Hindlimb muscle (tissue), 1 donor: ENCODE data around the gene KCNT2. TPM values are rescaled to one million over a fixed set of nuclear protein-coding genes. Genes with fewer than 3 reads are reported as not detected.

Experiments used
- DNase-seq: peaks from one replicate; pipeline ENCODE4 v3.0.0-alpha.2; 2013
- polyA plus RNA-seq: library from polyadenylated mRNA; unstranded; fragments of 120-200 nt; gene quantifications from one replicate; pipeline ENCODE4 v1.2.1, GENCODE V29; 2013; ENCODE audit not compliant: insufficient read length

Gene KCNT2
- polyA plus RNA-seq, 1 donor: 7.0 TPM

DNA sequence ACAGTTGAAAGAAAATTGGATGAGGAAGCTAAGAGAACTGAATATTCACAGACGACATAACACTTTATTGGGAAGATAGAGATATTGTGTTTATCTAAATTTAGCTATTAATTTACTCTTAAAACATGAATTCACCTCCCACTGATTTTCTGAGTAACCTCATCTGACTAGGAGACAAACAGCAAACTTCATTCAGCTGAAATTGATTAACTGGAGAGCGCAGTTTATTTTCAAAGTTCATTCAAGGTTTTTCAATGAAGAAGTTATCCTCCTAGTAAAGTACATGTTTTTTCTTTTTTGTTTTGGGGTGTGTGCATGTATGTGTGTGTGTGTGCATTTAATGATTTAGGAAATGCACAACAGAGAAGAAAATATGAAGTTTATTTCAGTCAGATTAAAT, 215.0 kb downstream of the KCNT2 start:
- DNase-seq: no peak

DNA sequence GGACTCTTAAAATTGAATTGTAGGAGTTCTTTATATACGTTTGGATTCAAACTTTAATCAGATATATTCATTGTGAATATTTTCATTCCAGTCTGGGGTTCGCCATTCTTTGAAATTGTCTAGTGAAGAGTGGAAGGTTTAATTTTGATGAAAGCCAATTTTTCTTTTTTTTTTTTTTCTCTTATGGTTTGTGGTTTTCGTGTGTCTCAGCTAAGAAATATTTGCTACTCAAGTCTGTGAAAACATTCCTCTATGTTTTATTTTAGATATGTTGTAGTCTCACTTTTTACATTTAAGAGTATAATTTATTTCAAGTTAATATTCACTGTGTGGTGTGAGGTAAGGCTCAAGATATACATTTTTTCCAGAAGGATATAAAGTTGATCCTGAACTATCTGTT, 220.5 kb downstream of the KCNT2 start:
- DNase-seq: no peak

GRCh38 chr1:196385109-196385508, 223.1 kb downstream of the KCNT2 start:
- DNase-seq: no peak

DNA sequence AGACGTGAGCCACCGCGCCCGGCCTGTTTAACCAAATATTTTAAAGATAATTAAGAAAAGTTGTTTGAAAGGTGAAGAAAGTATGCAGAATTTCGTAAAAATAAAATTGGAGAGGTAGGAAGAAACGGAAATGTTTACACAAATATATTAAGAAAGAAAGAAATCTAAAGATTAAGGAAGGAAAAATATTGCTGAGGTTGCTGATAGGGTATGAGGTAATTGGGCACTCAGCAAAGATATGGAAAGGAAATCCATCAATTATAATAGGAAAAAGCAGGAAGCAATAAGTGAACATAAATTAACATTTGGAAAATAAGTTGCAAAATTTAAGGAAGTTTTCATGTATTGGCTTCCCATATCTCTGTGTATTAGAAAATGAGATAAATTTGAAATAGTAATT, 225.9 kb downstream of the KCNT2 start:
- DNase-seq: no peak

GRCh38 chr1:196381544-196381943, 226.7 kb downstream of the KCNT2 start:
- no peak for DNase-seq

GRCh38 chr1:196380316-196380715, 227.9 kb downstream of the KCNT2 start:
- peak; percentile 56 for DNase-seq

DNA sequence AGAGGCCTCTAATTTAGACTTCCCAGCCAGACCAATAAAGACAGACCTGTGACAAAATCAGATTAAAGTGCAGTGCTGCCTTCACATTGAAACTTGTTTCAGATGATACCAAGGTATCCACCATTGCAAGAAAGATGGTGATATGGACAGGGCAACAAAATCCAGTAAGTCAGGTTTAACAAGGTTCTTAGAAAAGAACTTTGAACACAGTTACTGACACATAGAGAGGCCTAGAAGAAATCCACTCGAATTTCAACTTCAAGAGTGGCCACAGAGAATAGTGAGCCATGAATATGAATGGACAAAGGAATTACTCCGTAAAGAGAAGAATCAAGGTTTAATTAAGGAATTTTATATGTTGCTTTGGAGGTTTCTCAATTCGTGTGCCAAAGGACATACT, 230.4 kb downstream of the KCNT2 start:
- no peak for DNase-seq

DNA sequence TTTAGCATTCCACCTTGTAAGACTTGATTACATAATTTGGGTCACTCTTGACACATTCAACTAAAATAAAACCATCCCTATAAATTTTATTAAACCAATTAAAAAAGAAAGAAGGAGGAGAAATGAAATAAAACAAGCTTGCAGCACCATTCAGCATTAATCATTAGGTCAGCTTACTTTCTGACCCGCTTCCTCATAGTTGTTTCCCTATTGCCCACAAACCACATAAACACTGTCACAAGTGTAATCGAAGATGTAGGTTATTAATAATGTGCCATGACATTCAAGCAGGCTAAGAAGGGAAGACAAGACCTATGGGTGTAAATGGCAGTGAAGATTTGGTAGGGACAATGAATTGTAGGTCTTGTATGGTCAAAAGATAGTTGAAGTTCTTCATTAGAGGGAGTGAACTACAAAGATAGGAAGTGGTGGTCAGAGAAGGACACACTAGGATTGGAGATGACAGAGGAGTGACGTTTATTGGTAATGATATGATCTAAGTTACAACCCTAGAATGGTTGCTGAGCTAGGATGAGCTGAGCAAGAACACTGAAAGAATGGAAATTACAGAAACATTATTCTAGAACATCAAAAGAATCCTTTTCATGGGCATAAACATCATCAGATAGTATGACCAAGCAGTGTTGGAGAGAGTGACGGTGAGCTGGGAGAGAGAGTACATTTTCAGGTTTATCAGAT, 231.5 kb downstream of the KCNT2 start:
- DNase-seq: no peak

GRCh38 chr1:196373798-196374197, 234.4 kb downstream of the KCNT2 start:
- no peak for DNase-seq

DNA sequence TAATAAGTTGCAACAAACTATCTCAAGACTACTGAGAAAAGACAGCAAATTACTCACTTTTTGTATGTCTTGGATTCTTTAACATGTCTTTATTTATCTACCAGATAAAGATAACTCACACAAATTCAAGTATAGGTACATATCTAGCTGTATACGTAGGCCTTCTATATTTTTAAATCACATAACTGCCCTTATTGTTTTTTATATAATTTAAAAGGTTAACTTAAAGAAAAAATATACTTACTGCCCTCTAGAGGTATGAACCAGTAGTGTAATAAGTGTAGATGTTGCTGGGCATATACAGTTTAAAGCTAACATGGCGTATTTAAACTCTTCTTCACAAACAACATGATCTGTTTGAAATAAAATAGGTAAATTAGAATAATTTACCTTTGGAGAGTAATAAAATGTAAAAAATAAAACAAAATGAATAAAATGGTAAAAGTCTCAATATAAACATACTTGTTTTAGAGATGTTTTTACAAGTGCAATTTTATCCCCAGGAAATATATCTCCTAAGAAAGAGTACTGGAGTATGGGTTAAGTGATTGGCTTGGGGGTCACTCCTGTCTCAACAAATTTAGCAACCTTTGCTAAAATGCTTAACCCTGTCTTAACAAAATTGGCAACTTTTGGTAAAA, 235.2 kb downstream of the KCNT2 start:
- no peak for DNase-seq

DNA sequence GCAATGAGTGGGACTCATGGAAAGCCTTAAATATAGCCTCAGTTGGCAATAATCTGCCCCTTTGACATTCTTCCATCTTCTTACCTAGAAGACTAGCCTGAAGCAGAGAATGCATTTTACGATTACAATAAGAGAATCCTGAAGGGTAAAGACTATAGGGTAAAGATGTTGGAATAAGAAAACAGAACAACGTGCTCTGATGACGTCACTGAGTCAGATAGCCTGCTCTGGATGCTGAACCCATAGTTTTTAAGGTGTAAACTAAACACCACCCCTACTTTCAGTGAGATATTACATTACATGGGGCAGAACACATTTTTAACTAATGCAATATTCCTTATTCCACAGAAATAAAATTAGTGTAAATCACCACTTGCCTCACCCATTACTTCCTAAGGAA, 240.4 kb downstream of the KCNT2 start:
- DNase-seq: no peak

DNA sequence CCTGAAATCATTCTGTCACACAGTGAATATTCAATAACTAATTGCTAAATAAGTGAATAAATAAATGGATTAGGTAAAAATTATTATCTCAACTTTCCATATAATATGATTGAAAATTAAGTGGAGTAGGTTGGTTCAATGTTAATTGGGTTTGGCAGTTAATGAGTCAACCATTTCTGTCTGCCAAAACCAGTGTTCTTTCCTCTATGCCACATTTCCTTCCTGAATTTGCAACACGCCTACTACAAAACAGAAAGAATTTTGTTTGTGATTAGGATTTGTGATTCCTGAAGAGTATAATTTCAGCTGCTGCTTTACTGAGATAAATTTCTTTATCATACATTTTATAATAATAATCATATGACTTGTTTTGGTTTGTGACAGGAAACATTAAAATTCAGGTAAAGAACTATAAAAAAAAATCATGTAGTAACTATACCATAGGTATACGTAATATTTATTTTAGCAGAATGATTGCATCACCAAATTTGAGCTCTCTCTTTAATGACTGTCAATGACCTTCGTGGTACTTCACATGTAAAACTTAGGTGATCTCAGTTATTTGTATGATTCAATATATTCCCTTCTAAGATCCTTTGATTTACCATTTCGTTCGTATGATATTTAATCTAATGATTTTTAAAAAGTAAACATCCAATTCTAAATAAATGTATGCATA, 241.3 kb downstream of the KCNT2 start:
- no peak for DNase-seq

DNA sequence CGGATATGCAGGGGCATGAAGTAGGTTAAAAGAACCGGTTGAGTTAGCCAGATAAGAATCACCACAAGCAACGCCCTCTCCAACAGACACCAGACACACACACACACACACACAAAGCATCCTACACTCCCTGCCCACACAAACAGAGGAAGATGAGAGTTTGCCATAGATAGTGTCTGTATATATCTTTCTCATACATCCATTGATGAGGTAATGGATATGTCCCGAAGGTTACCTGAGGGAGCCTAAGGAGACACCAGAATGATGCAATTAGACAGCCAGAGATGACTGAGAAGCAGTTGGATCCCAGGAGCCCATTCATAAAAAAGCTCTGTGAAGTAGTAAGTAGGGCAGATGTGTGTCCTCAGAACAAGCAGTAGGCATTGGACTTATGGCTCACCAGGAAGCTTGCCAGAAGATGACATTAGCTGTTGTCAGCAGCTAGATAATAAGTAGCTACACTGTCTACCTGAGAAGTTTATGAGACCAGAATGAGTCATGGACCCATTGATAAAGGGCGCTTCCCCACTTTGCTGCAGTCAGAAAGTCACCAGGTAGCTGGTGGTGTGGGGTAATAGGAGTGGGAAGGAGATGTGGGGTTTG, 247.0 kb downstream of the KCNT2 start:
- no peak for DNase-seq

DNA sequence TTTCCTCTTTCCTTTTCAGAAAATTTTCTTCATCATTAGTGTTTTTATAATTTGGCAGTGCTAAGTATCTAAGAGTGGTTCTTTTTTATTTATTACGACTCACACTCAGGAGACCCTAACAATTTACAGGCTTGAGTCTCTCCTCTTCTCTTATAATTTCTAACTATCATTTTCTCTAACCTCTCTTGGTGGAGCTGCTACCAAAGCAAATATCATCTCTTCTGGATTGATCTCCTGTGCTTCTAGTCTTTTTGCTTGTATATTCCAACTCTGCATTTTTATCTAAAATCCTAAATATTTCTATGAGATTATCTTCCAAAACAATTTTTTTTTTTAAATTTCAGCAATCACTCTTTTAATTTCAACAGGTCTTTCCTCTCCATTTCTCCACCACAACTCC, 250.3 kb downstream of the KCNT2 start:
- no peak for DNase-seq

DNA sequence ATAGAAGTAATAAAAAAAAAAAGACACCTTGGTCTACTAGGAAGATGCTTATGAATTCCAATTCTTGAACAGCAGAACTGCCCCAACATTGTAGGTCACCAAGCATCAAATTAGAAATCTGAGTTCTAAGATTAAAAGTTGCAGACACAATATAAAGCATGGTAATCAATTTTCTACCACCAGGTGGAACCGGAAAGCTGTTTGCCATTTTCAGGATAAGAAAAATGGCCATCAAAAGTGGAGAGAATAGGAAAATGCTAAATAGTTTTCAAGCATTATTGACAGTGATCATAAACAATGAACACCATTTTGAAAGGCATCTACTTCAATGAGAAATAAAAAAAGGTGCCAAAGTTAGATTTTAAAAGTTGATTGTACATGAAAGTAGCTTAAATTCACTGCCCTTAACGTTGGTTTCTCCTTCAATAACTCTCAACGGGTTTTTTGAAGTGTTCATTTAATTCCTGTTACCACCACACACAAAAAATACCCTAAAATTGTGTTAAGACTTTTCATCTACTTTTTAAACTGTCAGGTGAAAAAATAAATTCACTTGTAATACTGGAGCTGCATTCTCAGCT, 252.9 kb downstream of the KCNT2 start:
- peak; percentile 34 for DNase-seq

- DNase-seq: no peak
These were observed 263.8 kb downstream of the KCNT2 start for GRCh38 chr1:196344453-196344852.

GRCh38 chr1:196324345-196324744, 283.9 kb downstream of the KCNT2 start:
- DNase-seq: no peak

DNA sequence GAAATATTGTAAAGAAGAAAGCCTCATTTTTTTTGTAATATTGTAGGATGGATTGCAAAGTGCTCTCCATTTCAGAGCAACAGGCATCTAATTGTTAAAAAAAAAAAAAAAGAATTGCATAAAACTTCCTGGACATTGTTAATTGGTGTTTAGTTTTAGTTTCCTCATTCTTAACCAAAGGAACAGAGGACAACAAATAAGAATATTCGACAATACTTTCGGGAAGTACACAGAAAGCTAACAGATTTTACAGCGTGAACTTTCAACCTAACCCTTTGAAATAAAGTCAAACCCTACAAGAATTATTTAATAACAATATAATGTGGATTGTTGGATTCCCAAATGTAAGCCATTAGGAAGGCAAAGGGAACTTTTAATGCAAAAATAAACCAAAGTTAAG, 284.4 kb downstream of the KCNT2 start:
- no peak for DNase-seq

DNA sequence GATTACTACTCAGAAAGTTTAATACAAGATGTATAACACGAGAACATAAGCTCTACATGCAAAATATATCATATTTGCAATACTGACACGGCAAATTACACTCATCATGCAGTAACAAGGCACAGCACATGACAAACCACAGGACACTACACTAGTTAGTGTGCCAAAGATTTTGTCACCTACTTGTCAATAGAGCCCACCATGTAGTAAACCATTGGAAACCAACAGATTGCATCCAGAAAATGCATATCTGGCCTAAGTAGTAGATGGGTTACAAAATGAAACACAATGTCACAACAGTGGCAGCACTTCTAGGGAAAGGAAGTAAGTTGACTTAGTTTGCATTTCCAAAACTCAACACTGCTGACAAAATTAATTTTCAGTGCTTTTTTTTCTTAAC, 288.9 kb downstream of the KCNT2 start:
- DNase-seq: no peak

- DNase-seq: peak; percentile 39
These were observed 290.4 kb downstream of the KCNT2 start for GRCh38 chr1:196317535-196318522.

GRCh38 chr1:196312739-196313138, 295.5 kb downstream of the KCNT2 start:
- DNase-seq: no peak

GRCh38 chr1:196309386-196309785, 298.9 kb downstream of the KCNT2 start:
- DNase-seq: no peak
